ENCODE data around the gene RPL41.

RPL41 gene

DNA sequence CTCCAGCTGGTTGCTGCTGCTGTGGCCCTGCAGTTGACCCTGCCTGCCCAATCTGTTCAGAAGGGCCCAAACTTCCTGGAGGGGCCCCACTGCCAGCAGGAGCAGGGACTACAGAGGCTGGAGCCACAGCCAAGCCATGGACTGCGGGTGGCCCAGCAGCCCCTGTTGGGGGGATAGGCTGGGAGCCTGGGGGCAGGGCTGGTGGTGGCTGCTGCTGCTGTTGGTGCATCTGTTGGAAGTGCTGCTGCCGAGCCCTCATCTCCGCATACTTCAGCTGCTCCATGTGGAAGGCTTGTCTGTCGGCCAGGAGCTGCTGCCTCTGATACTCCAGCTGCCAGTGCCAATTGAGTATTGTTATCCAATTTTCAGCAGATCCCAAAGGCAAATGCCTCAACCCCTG lies 48.9 kb downstream of the RPL41 start:
- Histone ChIP-seq H3K4me3 (ENCODE audit: low read depth in 1 of 2, low read length in 1 of 2) (no peak overlapping the region), H3K27ac (peak overlapping the region; percentile 50), H3K9me3 (no peaks in the 10 kb centered on the region), H3K27me3 (no peaks in the 10 kb centered on the region), H3K36me3 (peaks cover 98% of the 10 kb centered on the region), H3K4me1 (ENCODE audit: control insufficient read depth in 1 of 2, insufficient read depth in 1 of 2, low read depth in 1 of 2, low read length in 1 of 2) (peaks cover 16% of the 10 kb centered on the region in 2 experiments)
- TF ChIP-seq, protein P1, sequence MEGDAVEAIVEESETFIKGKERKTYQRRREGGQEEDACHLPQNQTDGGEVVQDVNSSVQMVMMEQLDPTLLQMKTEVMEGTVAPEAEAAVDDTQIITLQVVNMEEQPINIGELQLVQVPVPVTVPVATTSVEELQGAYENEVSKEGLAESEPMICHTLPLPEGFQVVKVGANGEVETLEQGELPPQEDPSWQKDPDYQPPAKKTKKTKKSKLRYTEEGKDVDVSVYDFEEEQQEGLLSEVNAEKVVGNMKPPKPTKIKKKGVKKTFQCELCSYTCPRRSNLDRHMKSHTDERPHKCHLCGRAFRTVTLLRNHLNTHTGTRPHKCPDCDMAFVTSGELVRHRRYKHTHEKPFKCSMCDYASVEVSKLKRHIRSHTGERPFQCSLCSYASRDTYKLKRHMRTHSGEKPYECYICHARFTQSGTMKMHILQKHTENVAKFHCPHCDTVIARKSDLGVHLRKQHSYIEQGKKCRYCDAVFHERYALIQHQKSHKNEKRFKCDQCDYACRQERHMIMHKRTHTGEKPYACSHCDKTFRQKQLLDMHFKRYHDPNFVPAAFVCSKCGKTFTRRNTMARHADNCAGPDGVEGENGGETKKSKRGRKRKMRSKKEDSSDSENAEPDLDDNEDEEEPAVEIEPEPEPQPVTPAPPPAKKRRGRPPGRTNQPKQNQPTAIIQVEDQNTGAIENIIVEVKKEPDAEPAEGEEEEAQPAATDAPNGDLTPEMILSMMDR (IDR thresholded peaks at IDR 0.05), result no peak

Data from neutrophil (primary cell).